Measurements from ENCODE around the gene SPRR2A. TPM values are rescaled to one million over a fixed set of nuclear protein-coding genes. Genes with fewer than 3 reads are reported as not detected.
"Not testable (repeated sequence)": the region's sequence is repeated elsewhere in the genome, so short reads cannot be mapped to it uniquely, and the experiment has no call there.

The SPRR2A gene
- total RNA-seq, result not detected
- long read RNA-seq, result 0 reads

DNA sequence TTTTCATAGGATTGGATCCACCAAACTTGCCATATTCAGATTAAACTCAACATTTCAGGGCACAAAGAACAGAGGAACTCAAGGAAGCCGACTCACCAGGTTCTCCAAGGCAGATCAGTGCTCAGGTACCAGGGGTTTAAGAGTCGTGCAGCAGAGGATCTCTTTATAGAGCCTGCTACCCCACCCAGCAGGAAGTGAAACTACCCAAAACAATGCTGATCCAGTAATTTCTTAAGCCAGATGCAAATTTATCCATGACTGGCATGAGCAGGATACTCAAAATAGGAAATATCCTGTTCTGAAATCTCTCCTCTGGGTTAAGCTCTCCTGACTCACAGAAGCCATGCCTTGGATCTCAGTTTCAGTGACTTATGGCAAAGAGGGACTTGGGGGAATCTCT lies at the start of gene SPRR2A:
SPRR2A (minus strand) TSS at position 138 of the 400 bp plus-strand sequence. CDS start 777 bp downstream, outside the sequence.
- intact Hi-C loops (cut with DNase I, micrococcal nuclease), result no loop called here
- ATAC-seq (no peak), DNase-seq (no peak)

- intact Hi-C loops (cut with DNase I, micrococcal nuclease), result no loop called here
- no peak for DNase-seq
- ATAC-seq, result no peak
Measured at GRCh38 chr1:153100245-153100644, 42.9 kb upstream of the SPRR2A start.

- ATAC-seq (no peak), DNase-seq (no peak)
- intact Hi-C loops (cut with DNase I, micrococcal nuclease), result no loop called here
Measured at GRCh38 chr1:153099461-153100045, 42.2 kb upstream of the SPRR2A start.

DNA sequence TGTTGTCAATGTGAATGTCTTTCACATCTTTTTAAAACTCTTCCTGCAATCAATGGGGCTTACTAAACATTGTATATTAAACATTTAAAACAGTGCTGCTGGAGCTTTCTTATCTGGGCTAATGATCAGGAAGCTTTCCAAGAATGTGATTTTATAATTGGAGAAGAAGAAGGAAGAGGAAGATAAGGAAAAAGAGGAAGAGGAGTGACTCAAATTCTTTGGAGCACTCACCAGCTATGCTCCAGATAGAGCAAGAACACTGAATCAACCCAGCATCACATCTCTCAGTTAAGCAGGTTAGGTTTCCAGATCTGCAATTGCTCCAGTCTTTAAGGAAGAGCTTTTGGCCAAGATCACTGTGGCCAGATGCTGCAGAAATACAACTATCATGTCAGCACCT lies 38.5 kb upstream of the SPRR2A start:
- intact Hi-C loops (cut with DNase I, micrococcal nuclease), result no loop called here
- DNase-seq (no peak), ATAC-seq (no peak)

DNA sequence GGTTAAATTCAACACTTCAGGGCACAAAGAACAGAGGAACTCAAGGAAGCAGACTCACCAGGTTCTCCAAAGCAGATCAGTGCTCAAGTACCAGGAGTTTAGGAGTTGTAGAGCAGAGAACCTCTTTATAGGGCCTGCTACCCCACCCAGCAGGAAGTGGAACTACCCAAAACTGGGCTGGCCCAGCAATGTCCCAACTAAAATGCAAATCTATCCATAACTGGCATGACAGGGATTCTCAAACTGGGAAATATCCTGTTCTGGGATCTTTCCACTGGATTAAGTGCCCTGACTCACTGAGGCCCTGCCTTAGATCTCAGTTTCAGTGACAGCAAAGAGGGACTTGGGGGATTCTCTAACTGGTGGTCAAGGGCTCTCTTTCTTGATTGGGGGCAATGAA lies 37.1 kb upstream of the SPRR2A start, which contains the start of gene SPRR2E:
SPRR2E (minus strand) TSS at position 101 of the 400 bp plus-strand sequence. CDS start 775 bp downstream, outside the sequence.
- intact Hi-C loops (cut with DNase I, micrococcal nuclease), result no loop called here
- no peak for ATAC-seq

GRCh38 chr1:153087652-153088051 lies 30.3 kb upstream of the SPRR2A start:
- DNase-seq, result no peak
- no peak for ATAC-seq
- intact Hi-C loops (cut with DNase I, micrococcal nuclease), result no loop called here

More for the DNA sequence above, 37.1 kb upstream of the SPRR2A start, which contains the start of gene SPRR2E:
- no peak for DNase-seq

GRCh38 chr1:153081736-153082135 lies 24.4 kb upstream of the SPRR2A start:
- ATAC-seq, result no peak
- intact Hi-C loops (cut with DNase I, micrococcal nuclease), result no loop called here
- DNase-seq, result no peak

- no peak for ATAC-seq
- DNase-seq, result no peak
- intact Hi-C loops (cut with DNase I, micrococcal nuclease), result no loop called here
Measured at GRCh38 chr1:153072806-153073726, 15.8 kb upstream of the SPRR2A start.

GRCh38 chr1:153071511-153071910 lies 14.2 kb upstream of the SPRR2A start, which contains the start of gene SPRR2B:
Gene SPRR2B (minus strand): TSS chr1:153071611. CDS start chr1:153070839, 772 bp downstream.
- DNase-seq (no peak), ATAC-seq (no peak)
- intact Hi-C loops (cut with DNase I, micrococcal nuclease), result no loop called here

- ATAC-seq, result no peak
- no peak for DNase-seq
- intact Hi-C loops (cut with DNase I, micrococcal nuclease), result no loop called here
Measured at GRCh38 chr1:153070243-153070642, 12.9 kb upstream of the SPRR2A start.

GRCh38 chr1:153058826-153059784 lies 1.8 kb upstream of the SPRR2A start:
- ATAC-seq, result no peak
- no peak for DNase-seq
- intact Hi-C loops (cut with DNase I, micrococcal nuclease), result no loop called here

- DNase-seq (no peak), ATAC-seq (no peak)
- intact Hi-C loops (cut with DNase I, micrococcal nuclease), result no loop called here
Measured at GRCh38 chr1:153058154-153058553, 842 bp upstream of the SPRR2A start.

DNA sequence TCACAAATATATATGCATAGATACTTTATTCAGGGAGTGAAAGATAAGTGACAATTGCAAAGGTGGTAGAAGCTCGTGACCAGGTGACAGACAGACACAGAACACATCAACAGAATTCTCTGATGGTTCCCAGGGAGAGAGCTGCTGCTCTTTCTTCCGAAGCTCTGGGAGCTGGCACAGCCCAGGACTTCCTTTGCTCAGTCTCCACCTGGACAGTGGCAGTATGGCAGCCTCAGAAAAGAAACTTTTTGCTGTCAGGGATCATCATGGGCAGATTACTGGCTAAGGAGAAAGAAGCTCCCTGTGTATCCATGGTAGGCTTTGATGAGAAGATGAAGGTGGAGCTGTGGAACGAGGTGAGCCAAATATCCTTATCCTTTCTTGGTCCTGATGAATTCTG lies 1.2 kb downstream of the SPRR2A start:
- ATAC-seq; intact Hi-C loops (cut with DNase I, micrococcal nuclease); DNase-seq: not testable (repeated sequence)

- intact Hi-C loops (cut with DNase I, micrococcal nuclease), result no loop called here
- no peak for DNase-seq
- no peak for ATAC-seq
Measured at GRCh38 chr1:153049211-153049610, 8.1 kb downstream of the SPRR2A start.

DNA sequence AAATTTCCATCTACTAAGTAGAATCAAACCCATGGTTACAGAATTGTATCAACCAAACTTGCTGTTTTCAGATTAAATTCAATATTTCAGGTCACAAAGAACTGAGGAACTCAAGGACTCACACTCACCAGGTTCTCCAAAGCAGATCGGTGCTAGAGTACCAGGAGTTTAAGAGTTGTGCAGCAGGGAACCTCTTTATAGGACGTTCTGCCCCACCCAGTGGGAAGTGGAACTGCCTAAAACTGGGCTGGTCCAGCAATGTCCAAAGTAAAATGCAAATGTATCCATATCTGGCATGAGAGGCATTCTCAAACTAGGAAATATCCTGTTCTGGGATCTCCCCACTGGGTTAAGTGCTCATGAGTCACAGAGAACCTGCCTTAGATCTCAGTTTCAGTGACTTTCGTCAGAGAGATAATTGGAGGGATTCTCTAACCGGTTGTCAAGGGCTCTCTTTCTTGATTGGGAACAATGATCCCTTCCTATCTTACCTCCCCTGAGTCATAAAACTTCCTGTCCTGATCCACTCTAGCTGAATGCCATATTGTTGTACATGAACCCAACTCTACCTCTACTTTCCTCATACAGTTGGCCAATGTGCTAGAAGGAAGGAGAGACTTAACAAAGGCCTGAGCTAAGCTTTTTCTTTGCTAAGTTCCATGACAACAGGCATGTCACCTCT lies 16.2 kb downstream of the SPRR2A start, which contains the start of gene SPRR2D:
SPRR2D (minus strand) TSS at position 171 of the 682 bp plus-strand sequence. CDS start 774 bp downstream, outside the sequence.
- ATAC-seq (no peak), DNase-seq (no peak)
- intact Hi-C loops (cut with DNase I, micrococcal nuclease), result no loop called here

DNA sequence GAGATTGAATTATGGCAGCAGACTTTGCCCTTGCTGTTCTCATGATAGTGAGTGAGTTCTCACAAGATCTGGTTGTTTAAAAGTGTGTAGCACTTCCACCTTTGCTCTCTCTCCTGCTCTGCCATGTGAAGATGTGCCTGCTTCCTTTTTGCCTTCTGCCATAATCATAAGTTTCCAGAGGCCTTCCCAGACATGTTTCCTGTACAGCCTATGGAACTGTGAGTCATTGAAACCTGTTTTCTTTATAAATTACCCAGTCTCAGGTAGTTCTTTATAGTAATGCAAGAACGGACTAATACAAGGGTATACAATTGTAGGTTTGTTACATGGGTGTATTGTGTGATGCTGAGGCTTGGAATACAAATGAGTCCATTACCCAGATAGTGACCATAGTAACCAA lies 22.1 kb downstream of the SPRR2A start:
- ATAC-seq, result no peak
- intact Hi-C loops (cut with DNase I, micrococcal nuclease), result no loop called here
- no peak for DNase-seq

- ATAC-seq, result no peak
- intact Hi-C loops (cut with DNase I, micrococcal nuclease), result no loop called here
- no peak for DNase-seq
Measured at GRCh38 chr1:153032677-153033308, 24.5 kb downstream of the SPRR2A start.

DNA sequence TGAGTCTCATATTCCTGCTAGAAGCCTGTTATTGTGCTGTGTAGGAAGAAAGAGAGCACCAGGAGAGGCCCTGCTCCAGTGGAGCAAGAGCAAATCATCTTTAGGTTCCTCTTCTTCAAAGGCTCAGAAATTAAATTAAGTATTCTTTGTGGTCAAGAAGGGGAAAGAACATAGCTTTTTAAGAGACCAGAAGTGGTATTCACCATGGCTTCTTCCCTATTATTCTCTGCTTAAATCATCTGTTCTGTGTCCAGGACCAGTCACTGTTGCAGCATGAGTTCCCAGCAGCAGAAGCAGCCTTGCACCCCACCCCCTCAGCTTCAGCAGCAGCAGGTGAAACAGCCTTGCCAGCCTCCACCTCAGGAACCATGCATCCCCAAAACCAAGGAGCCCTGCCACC lies 25.2 kb downstream of the SPRR2A start:
- intact Hi-C loops (cut with DNase I, micrococcal nuclease), result no loop called here
- ATAC-seq (no peak), DNase-seq (no peak)

All from left colon (tissue), 2 donors.